GM21360 (cell line): ENCODE data around the gene INVS.
"Not testable (repeated sequence)": the region's sequence is repeated elsewhere in the genome, so short reads cannot be mapped to it uniquely, and the experiment has no call there.

Experiments
- ATAC-seq: cut with Tn5 transposase; IDR thresholded peaks from one replicate; pipeline ENCODE4 v1.9.1; 2021; ENCODE audit warnings: mild to moderate bottlenecking, moderate library complexity; ENCODE audit not compliant: unreplicated experiment

The INVS gene

GRCh38 chr9:100083448-100084127 lies 15.5 kb upstream of the INVS start:
- ATAC-seq: peak; percentile 38

DNA sequence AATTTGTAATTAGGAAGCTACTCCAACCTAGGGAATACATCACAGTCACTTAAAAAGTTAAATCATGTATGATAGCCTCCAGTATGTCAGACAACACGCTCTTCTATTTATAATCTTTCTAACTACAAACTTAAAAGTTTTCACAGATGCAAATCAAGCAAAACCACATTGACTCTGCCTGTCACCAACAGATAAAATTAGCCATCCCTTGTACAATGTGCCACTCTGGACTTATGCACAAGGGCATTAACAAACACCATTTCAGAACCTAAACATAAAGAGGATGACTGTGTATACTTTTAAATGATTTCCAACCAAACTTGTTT lies 15.0 kb upstream of the INVS start:
- ATAC-seq: peak; percentile 33

- ATAC-seq: peak; percentile 63
Measured at GRCh38 chr9:100084734-100085133, 14.3 kb upstream of the INVS start.

DNA sequence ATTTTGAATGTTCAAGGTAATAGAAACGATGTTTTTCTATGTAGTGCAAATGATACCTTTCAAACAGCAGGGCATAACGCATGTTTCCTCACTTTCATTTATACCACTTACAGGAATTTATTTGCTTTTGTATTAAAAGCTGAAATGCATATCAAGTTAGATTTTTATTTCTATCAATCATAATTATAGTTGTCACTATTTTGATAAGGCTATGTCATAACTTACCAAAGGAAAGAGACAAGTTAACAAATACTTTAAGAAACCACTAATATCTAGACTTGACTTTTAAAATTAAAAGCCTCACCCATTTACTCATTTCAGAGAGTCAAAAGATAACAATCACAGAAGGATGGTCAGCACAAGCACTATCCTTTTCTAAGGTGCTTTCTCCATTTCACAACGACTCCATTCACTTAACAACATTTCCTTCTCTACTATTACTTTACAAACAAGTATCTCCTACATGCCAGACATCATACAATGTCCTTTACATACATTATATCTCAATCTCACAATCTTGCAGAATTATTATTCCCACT lies 12.9 kb upstream of the INVS start:
- no peak for ATAC-seq

DNA sequence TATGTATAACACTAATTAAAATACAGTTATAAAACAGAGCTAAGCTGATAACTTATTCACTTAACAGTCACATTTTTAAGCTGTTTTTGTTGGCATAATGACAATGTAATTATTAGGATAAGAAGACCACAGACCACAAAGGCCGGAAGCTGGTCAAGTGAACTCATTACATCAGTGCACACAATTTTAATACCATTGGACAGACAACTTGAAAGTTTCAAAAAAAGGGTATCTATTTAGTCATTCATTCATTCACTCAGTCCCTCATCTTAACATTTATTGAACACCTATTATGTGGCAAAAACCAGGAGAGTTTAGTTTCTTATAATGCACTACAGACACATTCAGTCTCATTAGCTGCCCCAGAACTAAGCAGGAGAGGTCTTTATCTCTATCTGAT lies 11.8 kb upstream of the INVS start:
- ATAC-seq: no peak

GRCh38 chr9:100088202-100088601 lies 10.8 kb upstream of the INVS start:
- no peak for ATAC-seq

- no peak for ATAC-seq
Measured at GRCh38 chr9:100090880-100091279, 8.2 kb upstream of the INVS start.

DNA sequence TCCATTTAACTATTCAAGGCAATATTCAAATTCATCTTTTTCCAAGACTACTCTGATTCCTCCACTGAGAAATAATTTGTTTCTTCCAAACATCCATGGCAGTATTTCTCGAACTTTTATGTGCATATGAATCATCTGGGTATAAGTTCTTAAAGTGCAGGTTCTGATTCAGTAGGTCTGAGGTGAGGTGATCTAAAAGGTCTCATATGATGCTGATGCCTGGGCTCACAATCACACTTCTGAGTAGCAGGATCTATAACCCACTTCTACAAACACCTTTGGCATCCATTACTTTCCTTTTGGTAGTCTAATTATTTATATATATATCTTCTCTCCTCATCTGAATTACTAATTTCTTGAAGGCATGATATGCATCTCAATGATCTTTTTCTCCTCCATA lies 7.4 kb upstream of the INVS start:
- ATAC-seq: no peak

GRCh38 chr9:100092066-100092465 lies 7.0 kb upstream of the INVS start:
- ATAC-seq: no peak

DNA sequence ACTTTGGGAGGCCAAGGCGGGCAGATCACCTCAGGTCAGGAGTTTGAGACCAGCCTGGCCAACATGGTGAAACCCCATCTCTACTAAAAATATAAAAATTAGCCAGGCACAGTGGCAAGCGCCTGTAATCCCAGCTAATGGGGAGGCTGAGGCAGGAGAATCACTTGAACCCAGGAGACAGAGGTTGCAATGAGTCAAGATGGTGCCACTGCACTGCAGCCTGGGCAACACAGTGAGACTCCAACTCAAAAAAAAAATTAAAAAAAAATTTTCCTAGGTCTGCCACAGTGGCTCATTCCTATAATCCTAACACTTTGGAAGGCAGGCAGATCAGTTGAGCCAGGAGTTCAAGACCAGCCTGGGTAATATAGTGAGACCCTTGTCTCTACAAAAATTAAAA lies 4.6 kb upstream of the INVS start:
- ATAC-seq: not testable (repeated sequence)

GRCh38 chr9:100096378-100096916 lies 2.6 kb upstream of the INVS start:
- no peak for ATAC-seq

DNA sequence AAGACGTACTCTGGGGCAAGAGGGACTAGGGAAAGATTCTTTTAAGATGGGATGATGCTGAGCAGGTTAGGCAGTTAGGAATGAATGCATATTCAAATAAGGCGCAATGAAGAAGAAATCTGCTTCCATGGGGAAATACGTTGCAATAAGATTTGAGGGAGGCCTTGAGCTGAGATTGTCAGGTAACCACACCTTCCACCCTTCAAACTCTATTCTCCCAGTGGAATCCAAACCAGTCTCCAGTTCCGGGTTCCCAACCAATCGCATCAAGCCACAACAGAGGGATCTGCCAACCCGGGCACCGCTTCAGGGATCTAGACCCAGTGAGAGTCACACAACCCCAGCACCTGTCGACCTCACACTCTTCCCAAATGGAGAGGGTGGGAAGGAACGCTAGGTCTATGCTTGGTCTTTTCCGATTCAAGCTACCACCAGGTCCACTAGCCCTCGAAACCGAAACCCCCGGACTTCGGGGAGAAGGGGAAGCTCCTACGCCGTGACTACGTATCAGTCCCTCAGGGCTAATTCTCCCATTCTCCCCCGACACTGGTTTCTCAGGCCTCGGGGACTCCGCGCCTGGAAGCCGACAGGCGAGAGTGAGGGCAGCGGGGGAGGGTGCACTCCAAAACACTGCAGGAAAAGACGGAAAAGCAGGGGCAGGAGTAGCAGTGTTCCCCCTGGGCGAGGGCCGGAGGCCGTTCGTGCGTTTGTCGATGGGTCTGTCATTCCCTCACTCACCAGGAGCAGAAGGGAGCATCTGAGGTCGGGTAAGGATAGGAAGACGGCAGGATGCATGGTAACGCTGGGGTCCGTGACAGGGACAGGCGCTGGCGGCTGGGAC lies 777 bp upstream of the INVS start:
- ATAC-seq: peak; percentile 8

DNA sequence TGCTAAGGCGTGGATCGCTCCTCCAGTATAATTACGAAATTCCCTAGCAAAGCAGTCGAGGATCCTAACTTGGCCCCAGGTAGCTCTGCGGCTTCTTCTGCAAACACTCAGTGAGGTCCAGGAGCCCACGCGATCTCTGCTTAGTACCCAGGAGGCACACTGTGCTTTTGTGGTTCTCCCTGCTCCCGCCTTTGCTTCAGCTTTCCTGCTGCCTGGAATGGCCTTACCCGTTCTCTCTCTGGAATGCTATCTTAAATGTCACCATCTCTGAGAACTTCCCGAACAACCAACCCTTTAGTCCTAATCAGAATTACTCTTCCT lies 639 bp downstream of the INVS start:
- no peak for ATAC-seq

DNA sequence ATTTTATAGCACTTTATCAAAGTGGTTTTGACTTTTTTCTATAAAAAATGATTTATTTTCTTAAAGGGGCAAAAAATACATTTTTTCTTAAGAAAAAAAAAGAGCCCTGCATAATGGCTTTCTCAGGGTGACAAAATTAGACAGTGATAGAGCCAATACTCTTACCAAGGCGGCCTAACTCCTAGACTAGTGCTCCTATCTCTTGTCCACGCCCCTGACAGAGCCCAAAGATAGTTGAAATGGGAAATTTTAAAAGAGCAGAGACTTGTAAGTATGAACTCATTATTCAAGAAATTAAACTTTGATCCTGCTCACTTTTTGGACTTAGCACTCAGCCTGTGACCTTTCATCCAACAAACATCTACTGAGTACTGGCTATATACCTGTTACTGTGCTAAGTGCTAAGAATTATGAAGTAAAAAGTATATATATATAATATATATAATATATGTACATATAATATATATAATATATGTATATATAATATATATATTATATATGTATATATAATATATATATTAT lies 1.2 kb downstream of the INVS start:
- ATAC-seq: no peak

DNA sequence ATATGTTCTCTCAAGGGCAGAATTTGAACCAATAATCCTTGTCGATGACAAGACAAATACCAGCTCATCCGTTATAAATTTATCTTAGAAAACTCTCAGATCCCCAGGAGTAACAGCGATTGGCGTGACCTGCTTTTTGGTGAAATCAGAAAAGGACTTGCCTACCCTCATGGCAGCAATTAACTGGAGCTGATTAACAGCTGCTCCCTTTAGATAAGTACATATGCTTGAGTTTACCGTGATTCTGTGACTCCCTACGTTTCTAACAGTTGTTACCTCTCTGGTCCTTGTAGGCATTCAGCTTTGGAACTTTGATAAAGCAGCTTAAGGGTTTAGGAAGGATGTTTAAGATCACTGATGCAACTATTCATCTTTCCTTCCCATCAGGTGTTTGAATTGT lies 2.6 kb downstream of the INVS start:
- no peak for ATAC-seq

DNA sequence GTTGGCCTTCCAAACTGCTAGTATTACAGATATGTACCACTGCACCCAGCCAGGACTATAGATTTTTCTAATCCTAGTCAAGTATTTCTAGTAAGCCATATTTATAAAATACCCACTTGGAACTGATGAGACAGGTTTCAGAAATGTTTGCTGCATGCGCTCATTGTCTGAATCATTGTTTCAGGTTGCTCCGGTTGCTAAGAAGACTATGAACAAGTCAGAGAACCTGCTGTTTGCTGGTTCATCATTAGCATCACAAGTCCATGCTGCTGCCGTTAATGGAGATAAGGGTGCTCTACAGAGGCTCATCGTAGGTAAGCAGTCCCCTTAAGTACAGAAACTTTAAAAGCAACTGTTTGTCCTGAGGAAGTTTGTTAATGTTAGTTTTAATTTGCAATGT lies 5.3 kb downstream of the INVS start:
- no peak for ATAC-seq

GRCh38 chr9:100105861-100106260 lies 6.8 kb downstream of the INVS start:
- no peak for ATAC-seq

DNA sequence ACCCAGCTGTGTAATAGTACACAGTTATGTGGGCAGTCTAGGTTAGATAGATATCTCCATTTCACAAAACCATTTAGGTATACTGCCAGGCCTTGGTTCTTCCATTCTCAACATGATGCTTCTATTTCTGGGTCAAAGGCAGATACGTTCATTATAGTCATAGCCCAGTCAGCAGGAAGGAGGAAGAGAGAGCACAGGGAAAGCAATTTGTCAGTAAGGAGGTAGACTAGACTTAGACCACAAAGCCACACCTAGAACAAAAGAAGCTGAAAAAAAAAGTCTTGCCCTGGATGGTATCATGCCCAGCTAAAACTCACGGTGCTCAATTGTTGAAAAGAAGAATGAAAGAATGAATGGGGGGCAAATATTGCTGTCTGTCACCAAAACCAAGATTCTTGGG lies 7.6 kb downstream of the INVS start:
- no peak for ATAC-seq

DNA sequence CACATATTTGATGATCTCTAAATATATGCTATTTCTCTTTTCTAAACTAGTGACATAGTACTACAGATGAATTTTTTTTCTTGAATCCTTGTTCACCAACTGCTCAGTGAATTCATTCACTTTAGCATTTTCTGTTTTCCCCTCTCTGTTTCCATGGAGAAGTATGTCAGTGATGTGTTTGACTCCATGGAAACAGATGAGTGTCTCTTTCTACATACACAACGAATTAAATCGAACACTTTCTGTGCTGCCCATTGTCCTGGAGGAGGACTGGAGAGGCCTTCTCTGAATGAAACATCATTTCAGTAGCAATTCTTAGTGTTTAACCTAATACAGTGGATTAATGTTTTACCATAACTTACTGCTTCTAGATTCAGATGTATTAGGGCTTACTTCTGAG lies 9.5 kb downstream of the INVS start:
- no peak for ATAC-seq

GRCh38 chr9:100111235-100111634 lies 12.2 kb downstream of the INVS start:
- ATAC-seq: no peak

- ATAC-seq: no peak
Measured at GRCh38 chr9:100112677-100113336, 13.8 kb downstream of the INVS start.
